ENCODE data around the gene ISCA2.

The ISCA2 gene

GRCh38 chr14:74515891-74516412 lies 22.4 kb downstream of the ISCA2 start:
- in situ Hi-C loops (cut with MboI; ENCODE audit: low sequenced_read_pairs, unreplicated experiment), result no loop called here
- DNase-seq (ENCODE audit: low spot score), result no peak
- TF ChIP-seq CTCF (IDR thresholded peaks at IDR 0.05; ENCODE audit: borderline replicate concordance, control extremely low read depth, extremely low read depth, insufficient read depth, missing control alignments), result no peak

- in situ Hi-C loops (cut with MboI; ENCODE audit: low sequenced_read_pairs, unreplicated experiment), result no loop called here
- TF ChIP-seq CTCF (IDR thresholded peaks at IDR 0.05; ENCODE audit: borderline replicate concordance, control extremely low read depth, extremely low read depth, insufficient read depth, missing control alignments), result no peak
- DNase-seq (ENCODE audit: low spot score), result no peak
Measured at GRCh38 chr14:74516451-74517160, 23.0 kb downstream of the ISCA2 start.

GRCh38 chr14:74517731-74518130 lies 24.2 kb downstream of the ISCA2 start:
- DNase-seq (ENCODE audit: low spot score), result no peak
- TF ChIP-seq CTCF (IDR thresholded peaks at IDR 0.05; ENCODE audit: borderline replicate concordance, control extremely low read depth, extremely low read depth, insufficient read depth, missing control alignments), result no peak

GRCh38 chr14:74518221-74518620 lies 24.7 kb downstream of the ISCA2 start:
- no peak for TF ChIP-seq CTCF (IDR thresholded peaks at IDR 0.05; ENCODE audit: borderline replicate concordance, control extremely low read depth, extremely low read depth, insufficient read depth, missing control alignments)
- in situ Hi-C loops (cut with MboI; ENCODE audit: low sequenced_read_pairs, unreplicated experiment), result no loop called here
- DNase-seq (ENCODE audit: low spot score), result no peak

More at GRCh38 chr14:74517731-74518130, 24.2 kb downstream of the ISCA2 start:
- in situ Hi-C loops (cut with MboI; ENCODE audit: low sequenced_read_pairs, unreplicated experiment), result no loop called here

- TF ChIP-seq CTCF (IDR thresholded peaks at IDR 0.05; ENCODE audit: borderline replicate concordance, control extremely low read depth, extremely low read depth, insufficient read depth, missing control alignments), result no peak
- in situ Hi-C loops (cut with MboI; ENCODE audit: low sequenced_read_pairs, unreplicated experiment), result no loop called here
Measured at GRCh38 chr14:74519316-74520074, 25.9 kb downstream of the ISCA2 start.

GRCh38 chr14:74521756-74522155 lies 28.2 kb downstream of the ISCA2 start:
- in situ Hi-C loops (cut with MboI; ENCODE audit: low sequenced_read_pairs, unreplicated experiment), result no loop called here
- DNase-seq (ENCODE audit: low spot score), result no peak
- TF ChIP-seq CTCF (IDR thresholded peaks at IDR 0.05; ENCODE audit: borderline replicate concordance, control extremely low read depth, extremely low read depth, insufficient read depth, missing control alignments), result no peak

More at GRCh38 chr14:74519316-74520074, 25.9 kb downstream of the ISCA2 start:
- no peak for DNase-seq (ENCODE audit: low spot score)

All from GM13976 (cell line).